Right lobe of liver (tissue), 6 donors: ENCODE measurements around the gene TTC7B. TPM values are rescaled to one million over a fixed set of nuclear protein-coding genes. Genes with fewer than 3 reads are reported as not detected.

Source experiments
- ATAC-seq, 4 donors: fragments of 200-7000 bp; cut with Tn5 transposase; one replicate each; pipeline ENCODE4 v1.9.1; 2020; ENCODE audit warnings: mild to moderate bottlenecking in 4 of 4, moderate library complexity in 4 of 4
- DNase-seq, 3 donors: peaks; one replicate each; pipeline ENCODE4 v3.0.0-alpha.2; 2020
- H3K27ac ChIP-seq, 3 donors: fragments of 200-600 bp; one replicate each; pipeline ENCODE4 v1.8.0; 2022
- H3K27me3 ChIP-seq, 2 donors: fragments of 200-600 bp; one replicate each; pipeline ENCODE4 v1.8.0; 2022
- H3K36me3 ChIP-seq, 4 donors: fragments of 200-600 bp; sonication (generic) in 1 of 4; one replicate each; pipeline versions ENCODE4 v1.5.1 to v1.8.0; 2017 to 2022; ENCODE audit warnings: control low read depth in 1 of 4
- H3K4me1 ChIP-seq, 4 donors: fragments of 200-600 bp; sonication (generic) in 1 of 4; one replicate each; pipeline versions ENCODE4 v1.5.1 to v1.8.0; 2017 to 2022; ENCODE audit warnings: control low read depth in 1 of 4
- H3K4me3 ChIP-seq, 3 donors: fragments of 200-600 bp; one replicate each; pipeline ENCODE4 v1.8.0; 2022
- H3K9me3 ChIP-seq, 4 donors: fragments of 200-600 bp; sonication (generic) in 1 of 4; one replicate each; pipeline versions ENCODE4 v1.5.1 to v1.8.0; 2017 to 2022; ENCODE audit warnings: control low read depth in 1 of 4
- CTCF ChIP-seq, 4 donors: fragments of 200-600 bp in 3 of 4; fragments of 450-650 bp in 1 of 4; IDR thresholded peaks; one replicate each; pipeline versions ENCODE4 v1.5.1 to v1.8.0; 2016 to 2022; ENCODE audit warnings: antibody characterized with exemption in 4 of 4, mild to moderate bottlenecking in 2 of 4
- POLR2A ChIP-seq: fragments of 450-650 bp; IDR thresholded peaks from one replicate; pipeline ENCODE4 v1.6.1; 2017; ENCODE audit warnings: antibody characterized with exemption, mild to moderate bottlenecking
- WGBS: methylation state at CpG from one replicate; pipeline ENCODE4 v1.1.6; 2018; ENCODE audit warnings: low coverage, low lambda C conversion rate; ENCODE audit not compliant: insufficient coverage; ENCODE audit errors: missing lambda C conversion rate; 5-methylcytosine and 5-hydroxymethylcytosine counted together
- intact Hi-C, 2 donors: fragments of 100-400 bp; cut with DNase I; formaldehyde crosslinking; loops; one replicate each; pipeline versions ENCODE4 v1.11.2 to v1.14.1; 2022
- total RNA-seq, 6 experiments: library from RNA; depleted of rRNA in 2 of 6; stranded (reverse); fragments of >200 nt in 2 of 6; fragmentation: NEBNext Ultra II Directional in 3 of 6; extraction: Animal tissue kit (Norgen Biotek cat#: 25700) in 3 of 6; gene quantifications; one replicate each; pipeline versions ENCODE4 v1.1.0 to v1.2.4, GENCODE V29; 2016 to 2023
- donor health status: DM: no; HTN: yes; CAD: no.
- donor health status: DM: no; HTN: no; CAD: no.
- donor health status: DM: no; HTN: no; CAD: no.
- donor health status: DM: no; HTN: yes; CAD: no.
- donor health status: DM: no; HTN: yes; CAD: no.

The TTC7B gene
- total RNA-seq, 6 experiments from 2014 or later = 18.4 to 56.1 (median 37.5) TPM

- peaks cover 0 to 7% (median 0%) of the 10 kb centered on the region in 4 donors for H3K36me3 ChIP-seq
- H3K9me3 ChIP-seq = no peaks in the 10 kb centered on the region
- ATAC-seq = no peak
- no peaks in the 10 kb centered on the region for H3K4me1 ChIP-seq
- WGBS = 92% methylated on average over 4 of the region's 4 CpGs
- DNase-seq = no peak
- no peak overlapping the region for H3K27ac ChIP-seq
- TF ChIP-seq POLR2A (no peak), CTCF (IDR thresholded peaks at IDR 0.05) (no peak)
- intact Hi-C loops = no loop called here
- H3K4me3 ChIP-seq = no peak overlapping the region
- H3K27me3 ChIP-seq = no peaks in the 10 kb centered on the region
Observed at GRCh38 chr14:90540437-90540836, 275.8 kb downstream of the TTC7B start.

- no peaks in the 10 kb centered on the region for H3K4me1 ChIP-seq
- peaks cover 0 to 7% (median 0%) of the 10 kb centered on the region in 4 donors for H3K36me3 ChIP-seq
- TF ChIP-seq POLR2A (no peak), CTCF (IDR thresholded peaks at IDR 0.05) (no peak)
- H3K27ac ChIP-seq = no peak overlapping the region
- no peak overlapping the region for H3K4me3 ChIP-seq
- WGBS = 90% methylated on average over 9 of the region's 12 CpGs
- H3K9me3 ChIP-seq = no peaks in the 10 kb centered on the region
- no peak for DNase-seq
- H3K27me3 ChIP-seq = no peaks in the 10 kb centered on the region
- intact Hi-C loops = no loop called here
- ATAC-seq = no peak
Observed at GRCh38 chr14:90539996-90540395, 276.2 kb downstream of the TTC7B start.

GRCh38 chr14:90539496-90539775 lies 276.8 kb downstream of the TTC7B start:
- whole genome bisulfite sequencing = 100% methylated on average over 1 of the region's 3 CpGs

GRCh38 chr14:90538716-90539495 lies 277.3 kb downstream of the TTC7B start:
- Histone ChIP-seq H3K27ac (no peak overlapping the region), H3K9me3 (no peaks in the 10 kb centered on the region), H3K36me3 (peaks cover 0 to 7% (median 0%) of the 10 kb centered on the region in 4 donors), H3K4me1 (no peaks in the 10 kb centered on the region), H3K4me3 (no peak overlapping the region), H3K27me3 (no peaks in the 10 kb centered on the region)
- ATAC-seq (no peak), DNase-seq (no peak)
- TF ChIP-seq CTCF (IDR thresholded peaks at IDR 0.05) (no peak), POLR2A (no peak)
- intact Hi-C loops = no loop called here
- 90% methylated on average over 2 of the region's 13 CpGs for WGBS

More at GRCh38 chr14:90539496-90539775, 276.8 kb downstream of the TTC7B start:
- Histone ChIP-seq H3K27me3 (no peaks in the 10 kb centered on the region), H3K9me3 (no peaks in the 10 kb centered on the region), H3K4me3 (no peak overlapping the region), H3K36me3 (peaks cover 0 to 7% (median 0%) of the 10 kb centered on the region in 4 donors), H3K27ac (no peak overlapping the region), H3K4me1 (no peaks in the 10 kb centered on the region)
- ATAC-seq (no peak), DNase-seq (no peak)
- intact Hi-C loops = no loop called here
- TF ChIP-seq CTCF (IDR thresholded peaks at IDR 0.05) (no peak), POLR2A (no peak)
